Measurements from ENCODE around the gene CCDC159. TPM values are rescaled to one million over a fixed set of nuclear protein-coding genes. Genes with fewer than 3 reads are reported as not detected.
"Not testable (repeated sequence)": the region's sequence is repeated elsewhere in the genome, so short reads cannot be mapped to it uniquely, and the experiment has no call there.

The CCDC159 gene
- total and polyA plus RNA-seq, 12 donors = 13.0 to 79.9 (median 19.7) TPM

DNA sequence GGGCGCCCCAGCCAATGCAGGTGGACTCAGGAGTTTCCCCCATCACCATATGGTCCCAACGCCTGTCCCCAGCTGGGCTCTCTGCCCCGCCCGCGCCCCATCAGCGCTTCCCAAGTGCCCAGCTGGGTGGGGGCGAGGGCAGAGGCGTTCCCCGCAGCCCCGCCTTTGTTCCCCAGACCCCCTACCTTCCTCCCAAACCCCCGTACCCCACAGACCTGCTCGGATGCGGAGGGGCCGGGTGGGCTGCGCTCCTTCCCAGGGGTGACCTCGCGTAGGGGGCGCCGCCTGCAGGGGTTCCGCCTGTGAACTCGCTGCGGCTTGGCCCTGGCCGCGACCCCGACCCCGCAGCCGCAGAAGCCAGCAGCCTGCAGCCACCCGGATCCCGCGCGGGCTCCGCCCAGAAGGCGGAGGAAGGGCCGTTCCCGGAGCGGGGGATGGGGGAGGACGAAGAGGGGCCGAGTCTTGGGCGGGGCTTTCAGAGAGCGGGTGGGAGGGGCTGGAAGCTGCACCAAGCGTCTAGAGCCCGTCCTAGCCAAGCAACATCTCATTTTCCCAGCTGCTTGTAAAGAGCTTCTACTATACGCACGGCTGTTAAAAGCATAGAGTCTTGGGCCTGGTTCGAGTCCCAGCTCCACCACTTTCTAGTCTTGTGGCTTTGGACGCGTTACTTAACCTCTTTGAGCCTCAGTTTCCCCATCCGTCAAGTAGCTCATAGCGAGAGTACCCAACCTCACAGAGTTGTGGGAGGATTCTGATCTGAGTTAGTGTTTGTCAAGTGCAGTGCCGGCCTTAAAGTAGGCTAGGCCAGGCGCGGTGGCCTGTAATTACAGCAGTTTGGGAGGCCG, 6.8 kb upstream of the CCDC159 start, which contains the start of gene RAB3D:
Gene RAB3D (minus strand): TSS at position 404 of the 845 bp plus-strand sequence. CDS start 2,258 bp downstream, outside the sequence.
- Histone ChIP-seq H3K36me3 (peaks cover 0 to 54% (median 22%) of the 10 kb centered on the region in 9 donors), H3K4me3 (peak within 1 kb of the TSS; percentile 58 to 84 (median 81)), H3K4me1 (peaks cover 3 to 45% (median 19%) of the 10 kb centered on the region in 9 donors), H3K9me3 (no peaks in the 10 kb centered on the region), H3K27ac (peak within 1 kb of the TSS; percentile 23 to 91 (median 82)), H3K27me3 (no peaks in the 10 kb centered on the region)
- DNase-seq = peak; percentile 95 to 96
- WGBS, 2 donors = 6% methylated on average over 53 of the region's 53 CpGs
- intact Hi-C loops (cut with DNase I) = loop anchor here in 5 of 10 donors (1.0 to 10.0 kb wide), 6 partner anchors 29 to 205 kb away; partner anchors contain the start of genes TSPAN16 (in 3 of the 5) and SWSAP1 (in 1 of the 5)
- peak; percentile 93 to 99 (median 97) for ATAC-seq
- no peak for TF ChIP-seq CTCF (IDR thresholded peaks at IDR 0.05)

DNA sequence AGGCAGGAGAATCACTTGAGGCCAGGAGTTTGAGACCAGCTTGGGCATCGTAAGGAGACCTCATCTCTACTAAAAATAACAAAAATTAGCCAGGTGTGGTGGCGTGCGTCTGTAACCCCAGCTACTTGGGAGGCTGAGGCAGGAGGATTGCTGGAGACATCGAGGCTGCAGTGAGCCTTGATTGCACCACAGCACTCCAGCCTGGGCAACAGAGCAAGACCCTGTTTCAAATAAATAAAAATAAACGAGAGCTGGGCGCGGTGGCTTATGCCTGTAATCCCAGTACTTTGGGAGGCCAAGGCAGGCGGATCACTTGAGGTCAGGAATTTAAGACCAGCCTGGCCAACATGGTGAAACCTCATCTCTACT, 6.2 kb upstream of the CCDC159 start:
- intact Hi-C loops (cut with DNase I) = loop anchor here in 3 of 10 donors (5.0 to 10.0 kb wide), 3 partner anchors 43 to 205 kb away; partner anchors contain the start of gene TSPAN16 (in 2 of the 3)
- H3K36me3 ChIP-seq = peaks cover 0 to 48% (median 15%) of the 10 kb centered on the region in 9 donors
- H3K9me3 ChIP-seq, DNase-seq, ATAC-seq, H3K27me3 ChIP-seq: not testable (repeated sequence)
- H3K4me3 ChIP-seq = peak overlapping the region in 9 of 10 donors; percentile 58 to 84 (median 81)
- peaks cover 6 to 52% (median 25%) of the 10 kb centered on the region in 9 donors for H3K4me1 ChIP-seq
- 89 to 91% methylated on average over 8 of the region's 8 CpGs for WGBS, 2 donors
- H3K27ac ChIP-seq = peak overlapping the region; percentile 17 to 91 (median 82)

DNA sequence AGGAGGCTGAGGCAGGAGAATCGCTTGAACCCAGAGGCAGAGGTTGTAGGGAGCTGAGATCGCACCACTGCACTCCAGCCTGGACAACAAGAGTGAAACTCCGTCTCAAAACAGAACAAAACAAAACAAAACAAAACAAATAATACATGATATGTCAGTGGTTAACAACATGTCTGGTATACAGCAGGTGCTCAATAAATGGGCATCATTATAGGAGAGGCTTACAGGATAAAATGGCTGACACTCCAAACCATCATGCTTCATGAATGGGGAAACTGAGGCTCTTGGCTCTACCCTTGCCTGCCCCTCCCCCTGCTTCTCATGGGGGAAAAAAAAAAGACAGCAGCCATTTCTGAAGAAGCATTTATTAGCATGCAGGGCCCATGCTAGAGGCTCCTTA, 3.9 kb upstream of the CCDC159 start:
- Histone ChIP-seq H3K27me3 (no peaks in the 10 kb centered on the region), H3K36me3 (peaks cover 0 to 25% (median 5%) of the 10 kb centered on the region in 9 donors), H3K27ac (no peak overlapping the region), H3K4me1 (peaks cover 10 to 57% (median 35%) of the 10 kb centered on the region in 9 donors), H3K9me3 (no peaks in the 10 kb centered on the region), H3K4me3 (no peak overlapping the region)
- 97 to 98% methylated on average over 3 of the region's 3 CpGs for WGBS, 2 donors
- intact Hi-C loops (cut with DNase I) = loop anchor here in 3 of 10 donors (5.0 to 10.0 kb wide), 3 partner anchors 45 to 208 kb away; partner anchors contain the start of gene TSPAN16 (in 2 of the 3)
- ATAC-seq = no peak
- no peak for DNase-seq
- TF ChIP-seq CTCF (IDR thresholded peaks at IDR 0.05) = no peak

DNA sequence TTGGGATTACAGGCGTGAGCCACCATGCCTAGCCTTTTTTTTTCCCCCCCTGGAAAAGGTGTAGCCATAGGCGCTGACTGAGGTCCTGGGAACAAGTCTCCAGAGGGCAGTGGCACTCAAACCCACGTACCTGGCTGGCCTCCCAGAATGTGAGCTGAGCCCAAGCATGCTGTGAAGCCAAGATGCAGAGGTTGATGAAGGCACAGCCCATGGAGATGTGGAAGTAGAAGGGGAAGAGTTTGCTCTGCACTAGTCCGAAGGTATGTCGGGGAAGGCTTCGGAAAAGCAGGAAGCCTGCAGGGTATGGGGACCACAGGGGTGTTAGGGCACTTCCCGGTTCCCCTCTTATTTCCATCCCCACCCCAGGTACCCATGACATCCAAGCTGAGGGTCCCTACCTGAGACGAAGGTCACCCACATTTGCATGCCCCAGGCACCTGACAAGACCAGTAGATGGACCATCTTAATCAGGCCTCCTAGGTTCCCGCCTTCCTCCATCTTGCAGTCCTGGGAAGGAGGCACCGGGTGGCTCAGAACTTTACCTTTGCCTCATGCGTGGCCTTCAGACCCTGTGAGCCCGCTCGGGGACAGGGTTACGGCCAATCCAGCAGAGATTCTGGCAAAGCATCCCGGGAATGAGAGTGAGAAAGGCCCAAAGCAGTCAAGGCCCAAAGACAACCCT, 1.1 kb upstream of the CCDC159 start:
- DNase-seq (no peak), ATAC-seq (peak in 1 of 8 donors; percentile 1)
- no peaks in the 10 kb centered on the region for H3K27me3 ChIP-seq
- H3K36me3 ChIP-seq = peaks cover 0 to 24% (median 5%) of the 10 kb centered on the region in 9 donors
- H3K4me1 ChIP-seq = peaks cover 6 to 32% (median 25%) of the 10 kb centered on the region in 9 donors
- WGBS, 2 donors = 50 to 52% methylated on average over 15 of the region's 15 CpGs
- peak overlapping the region; percentile 44 to 92 (median 68) for H3K4me3 ChIP-seq
- peak overlapping the region in 9 of 10 donors; percentile 72 to 90 (median 83) for H3K27ac ChIP-seq
- TF ChIP-seq CTCF (IDR thresholded peaks at IDR 0.05) = no peak
- H3K9me3 ChIP-seq = peaks cover 0 to 12% (median 0%) of the 10 kb centered on the region in 11 donors
- intact Hi-C loops (cut with DNase I) = loop anchor here in 2 of 10 donors (10.0 kb wide), 2 partner anchors 50 to 210 kb away; partner anchors contain the start of gene TSPAN16 (in 1 of the 2)
